ENCODE measurements around the gene SPPL2C.

DNA sequence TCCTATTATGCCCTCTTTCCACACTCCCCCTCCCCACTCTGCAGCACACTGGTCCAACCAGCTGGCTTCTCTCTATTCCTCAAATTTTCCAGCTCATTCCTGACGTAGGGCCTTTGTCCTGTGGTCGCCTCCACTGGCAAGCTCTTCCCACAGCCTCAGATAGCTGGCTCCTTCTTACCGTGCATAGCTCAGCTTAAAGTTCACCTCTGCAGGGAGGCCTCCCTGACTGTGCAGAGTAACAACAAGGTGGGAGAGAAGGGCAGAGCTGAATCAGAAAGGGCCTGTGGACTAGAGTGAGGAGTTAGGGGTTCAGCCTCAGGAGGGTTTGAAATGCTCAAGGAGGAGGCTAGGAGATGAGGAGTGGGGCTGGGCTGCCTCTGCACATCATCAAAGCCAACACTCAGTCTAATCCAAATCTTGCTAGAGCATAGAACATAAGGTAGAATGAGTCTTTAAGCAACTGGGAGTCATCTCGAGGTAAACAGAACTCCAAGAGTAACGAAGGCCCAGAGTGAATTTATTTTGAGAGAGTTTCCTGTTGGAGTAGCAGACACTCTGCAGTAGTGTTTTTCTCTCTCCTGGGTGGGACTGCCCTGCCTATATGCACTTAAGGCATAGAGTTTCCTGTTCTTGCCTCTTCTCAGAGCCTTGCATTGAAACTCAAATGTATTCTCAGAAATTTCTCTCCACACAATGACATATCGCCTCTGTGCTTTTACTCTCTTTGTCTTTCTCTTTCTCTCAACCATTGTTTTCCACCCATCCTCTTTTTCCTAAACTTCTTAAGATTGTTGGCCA, 19.4 kb downstream of the SPPL2C start:
- TF ChIP-seq, protein P1, sequence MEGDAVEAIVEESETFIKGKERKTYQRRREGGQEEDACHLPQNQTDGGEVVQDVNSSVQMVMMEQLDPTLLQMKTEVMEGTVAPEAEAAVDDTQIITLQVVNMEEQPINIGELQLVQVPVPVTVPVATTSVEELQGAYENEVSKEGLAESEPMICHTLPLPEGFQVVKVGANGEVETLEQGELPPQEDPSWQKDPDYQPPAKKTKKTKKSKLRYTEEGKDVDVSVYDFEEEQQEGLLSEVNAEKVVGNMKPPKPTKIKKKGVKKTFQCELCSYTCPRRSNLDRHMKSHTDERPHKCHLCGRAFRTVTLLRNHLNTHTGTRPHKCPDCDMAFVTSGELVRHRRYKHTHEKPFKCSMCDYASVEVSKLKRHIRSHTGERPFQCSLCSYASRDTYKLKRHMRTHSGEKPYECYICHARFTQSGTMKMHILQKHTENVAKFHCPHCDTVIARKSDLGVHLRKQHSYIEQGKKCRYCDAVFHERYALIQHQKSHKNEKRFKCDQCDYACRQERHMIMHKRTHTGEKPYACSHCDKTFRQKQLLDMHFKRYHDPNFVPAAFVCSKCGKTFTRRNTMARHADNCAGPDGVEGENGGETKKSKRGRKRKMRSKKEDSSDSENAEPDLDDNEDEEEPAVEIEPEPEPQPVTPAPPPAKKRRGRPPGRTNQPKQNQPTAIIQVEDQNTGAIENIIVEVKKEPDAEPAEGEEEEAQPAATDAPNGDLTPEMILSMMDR (IDR thresholded peaks at IDR 0.05), result no peak
- TF ChIP-seq, protein P2, sequence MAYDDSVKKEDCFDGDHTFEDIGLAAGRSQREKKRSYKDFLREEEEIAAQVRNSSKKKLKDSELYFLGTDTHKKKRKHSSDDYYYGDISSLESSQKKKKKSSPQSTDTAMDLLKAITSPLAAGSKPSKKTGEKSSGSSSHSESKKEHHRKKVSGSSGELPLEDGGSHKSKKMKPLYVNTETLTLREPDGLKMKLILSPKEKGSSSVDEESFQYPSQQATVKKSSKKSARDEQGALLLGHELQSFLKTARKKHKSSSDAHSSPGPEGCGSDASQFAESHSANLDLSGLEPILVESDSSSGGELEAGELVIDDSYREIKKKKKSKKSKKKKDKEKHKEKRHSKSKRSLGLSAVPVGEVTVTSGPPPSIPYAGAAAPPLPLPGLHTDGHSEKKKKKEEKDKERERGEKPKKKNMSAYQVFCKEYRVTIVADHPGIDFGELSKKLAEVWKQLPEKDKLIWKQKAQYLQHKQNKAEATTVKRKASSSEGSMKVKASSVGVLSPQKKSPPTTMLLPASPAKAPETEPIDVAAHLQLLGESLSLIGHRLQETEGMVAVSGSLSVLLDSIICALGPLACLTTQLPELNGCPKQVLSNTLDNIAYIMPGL (CRISPR knock-in tag; IDR thresholded peaks at IDR 0.05), result no peak
